ENCODE data around the gene CTTN.

The CTTN gene

GRCh38 chr11:70470127-70470526 is 71.8 kb downstream of the CTTN start:
- no peak overlapping the region for H3K27ac ChIP-seq (ENCODE audit: low read depth, low read length)

GRCh38 chr11:70471254-70471653 is 72.9 kb downstream of the CTTN start:
- H3K9ac ChIP-seq (ENCODE audit: low read length): no peak overlapping the region
- H3K4me1 ChIP-seq (ENCODE audit: control insufficient read depth, insufficient read depth, low read length): no peaks in the 10 kb centered on the region
- H3K4me3 ChIP-seq (ENCODE audit: low read length): no peak overlapping the region
- H3K27me3 ChIP-seq (ENCODE audit: control insufficient read depth, insufficient read depth, low read length): no peaks in the 10 kb centered on the region
- H3K36me3 ChIP-seq (ENCODE audit: control insufficient read depth, insufficient read depth, low read length): no peaks in the 10 kb centered on the region
- no peak overlapping the region for H3K27ac ChIP-seq (ENCODE audit: low read depth, low read length)

More at GRCh38 chr11:70470127-70470526, 71.8 kb downstream of the CTTN start:
- Histone ChIP-seq H3K4me1 (ENCODE audit: control insufficient read depth, insufficient read depth, low read length) (no peaks in the 10 kb centered on the region), H3K27me3 (ENCODE audit: control insufficient read depth, insufficient read depth, low read length) (no peaks in the 10 kb centered on the region), H3K9ac (ENCODE audit: low read length) (no peak overlapping the region), H3K4me3 (ENCODE audit: low read length) (no peak overlapping the region), H3K36me3 (ENCODE audit: control insufficient read depth, insufficient read depth, low read length) (no peaks in the 10 kb centered on the region)

GRCh38 chr11:70472240-70472639 is 73.9 kb downstream of the CTTN start:
- Histone ChIP-seq H3K27me3 (ENCODE audit: control insufficient read depth, insufficient read depth, low read length) (no peaks in the 10 kb centered on the region), H3K4me1 (ENCODE audit: control insufficient read depth, insufficient read depth, low read length) (no peaks in the 10 kb centered on the region), H3K27ac (ENCODE audit: low read depth, low read length) (no peak overlapping the region), H3K9ac (ENCODE audit: low read length) (no peak overlapping the region), H3K36me3 (ENCODE audit: control insufficient read depth, insufficient read depth, low read length) (no peaks in the 10 kb centered on the region), H3K4me3 (ENCODE audit: low read length) (no peak overlapping the region)

- no peak overlapping the region for H3K27ac ChIP-seq (ENCODE audit: low read depth, low read length)
- no peak overlapping the region for H3K9ac ChIP-seq (ENCODE audit: low read length)
- H3K36me3 ChIP-seq (ENCODE audit: control insufficient read depth, insufficient read depth, low read length): no peaks in the 10 kb centered on the region
- no peak overlapping the region for H3K4me3 ChIP-seq (ENCODE audit: low read length)
- H3K4me1 ChIP-seq (ENCODE audit: control insufficient read depth, insufficient read depth, low read length): no peaks in the 10 kb centered on the region
- no peaks in the 10 kb centered on the region for H3K27me3 ChIP-seq (ENCODE audit: control insufficient read depth, insufficient read depth, low read length)
Measured at GRCh38 chr11:70473186-70473872, 75.0 kb downstream of the CTTN start.

GRCh38 chr11:70473873-70474690 is 75.8 kb downstream of the CTTN start:
- H3K36me3 ChIP-seq (ENCODE audit: control insufficient read depth, insufficient read depth, low read length): no peaks in the 10 kb centered on the region
- H3K4me3 ChIP-seq (ENCODE audit: low read length): no peak overlapping the region
- H3K9ac ChIP-seq (ENCODE audit: low read length): no peak overlapping the region
- no peaks in the 10 kb centered on the region for H3K27me3 ChIP-seq (ENCODE audit: control insufficient read depth, insufficient read depth, low read length)
- H3K4me1 ChIP-seq (ENCODE audit: control insufficient read depth, insufficient read depth, low read length): no peaks in the 10 kb centered on the region
- no peak overlapping the region for H3K27ac ChIP-seq (ENCODE audit: low read depth, low read length)

GRCh38 chr11:70474710-70475109 is 76.4 kb downstream of the CTTN start:
- no peak overlapping the region for H3K9ac ChIP-seq (ENCODE audit: low read length)
- H3K4me1 ChIP-seq (ENCODE audit: control insufficient read depth, insufficient read depth, low read length): no peaks in the 10 kb centered on the region
- no peaks in the 10 kb centered on the region for H3K27me3 ChIP-seq (ENCODE audit: control insufficient read depth, insufficient read depth, low read length)
- H3K4me3 ChIP-seq (ENCODE audit: low read length): no peak overlapping the region
- no peak overlapping the region for H3K27ac ChIP-seq (ENCODE audit: low read depth, low read length)
- H3K36me3 ChIP-seq (ENCODE audit: control insufficient read depth, insufficient read depth, low read length): no peaks in the 10 kb centered on the region

GRCh38 chr11:70476669-70477068 is 78.3 kb downstream of the CTTN start:
- Histone ChIP-seq H3K27ac (ENCODE audit: low read depth, low read length) (no peak overlapping the region), H3K4me3 (ENCODE audit: low read length) (no peak overlapping the region), H3K27me3 (ENCODE audit: control insufficient read depth, insufficient read depth, low read length) (no peaks in the 10 kb centered on the region), H3K9ac (ENCODE audit: low read length) (no peak overlapping the region), H3K4me1 (ENCODE audit: control insufficient read depth, insufficient read depth, low read length) (no peaks in the 10 kb centered on the region), H3K36me3 (ENCODE audit: control insufficient read depth, insufficient read depth, low read length) (no peaks in the 10 kb centered on the region)

- H3K9ac ChIP-seq (ENCODE audit: low read length): no peak overlapping the region
- no peaks in the 10 kb centered on the region for H3K27me3 ChIP-seq (ENCODE audit: control insufficient read depth, insufficient read depth, low read length)
- H3K27ac ChIP-seq (ENCODE audit: low read depth, low read length): no peak overlapping the region
- H3K4me3 ChIP-seq (ENCODE audit: low read length): no peak overlapping the region
- H3K4me1 ChIP-seq (ENCODE audit: control insufficient read depth, insufficient read depth, low read length): no peaks in the 10 kb centered on the region
- H3K36me3 ChIP-seq (ENCODE audit: control insufficient read depth, insufficient read depth, low read length): no peaks in the 10 kb centered on the region
Measured at GRCh38 chr11:70477176-70477575, 78.8 kb downstream of the CTTN start.

- no peak overlapping the region for H3K27ac ChIP-seq (ENCODE audit: low read depth, low read length)
- no peak overlapping the region for H3K4me3 ChIP-seq (ENCODE audit: low read length)
Measured at GRCh38 chr11:70477609-70478008, 79.3 kb downstream of the CTTN start.

GRCh38 chr11:70478166-70478890 is 80.0 kb downstream of the CTTN start:
- Histone ChIP-seq H3K4me1 (ENCODE audit: control insufficient read depth, insufficient read depth, low read length) (peaks cover 7% of the 10 kb centered on the region), H3K4me3 (ENCODE audit: low read length) (no peak overlapping the region), H3K36me3 (ENCODE audit: control insufficient read depth, insufficient read depth, low read length) (no peaks in the 10 kb centered on the region), H3K9ac (ENCODE audit: low read length) (no peak overlapping the region), H3K27me3 (ENCODE audit: control insufficient read depth, insufficient read depth, low read length) (no peaks in the 10 kb centered on the region), H3K27ac (ENCODE audit: low read depth, low read length) (no peak overlapping the region)

More at GRCh38 chr11:70477609-70478008, 79.3 kb downstream of the CTTN start:
- Histone ChIP-seq H3K9ac (ENCODE audit: low read length) (no peak overlapping the region), H3K36me3 (ENCODE audit: control insufficient read depth, insufficient read depth, low read length) (no peaks in the 10 kb centered on the region), H3K4me1 (ENCODE audit: control insufficient read depth, insufficient read depth, low read length) (peaks cover 3% of the 10 kb centered on the region), H3K27me3 (ENCODE audit: control insufficient read depth, insufficient read depth, low read length) (no peaks in the 10 kb centered on the region)

GRCh38 chr11:70480711-70481110 is 82.4 kb downstream of the CTTN start:
- H3K27ac ChIP-seq (ENCODE audit: low read depth, low read length): no peak overlapping the region
- no peaks in the 10 kb centered on the region for H3K27me3 ChIP-seq (ENCODE audit: control insufficient read depth, insufficient read depth, low read length)
- no peak overlapping the region for H3K9ac ChIP-seq (ENCODE audit: low read length)
- H3K4me3 ChIP-seq (ENCODE audit: low read length): no peak overlapping the region
- H3K4me1 ChIP-seq (ENCODE audit: control insufficient read depth, insufficient read depth, low read length): peaks cover 7% of the 10 kb centered on the region
- no peaks in the 10 kb centered on the region for H3K36me3 ChIP-seq (ENCODE audit: control insufficient read depth, insufficient read depth, low read length)

All from rectal smooth muscle tissue (tissue), 1 donor.